ENCODE measurements around the gene CCSER1. TPM values are rescaled to one million over a fixed set of nuclear protein-coding genes. Genes with fewer than 3 reads are reported as not detected.
"Not testable (repeated sequence)": the region's sequence is repeated elsewhere in the genome, so short reads cannot be mapped to it uniquely, and the experiment has no call there.

The CCSER1 gene
- total RNA-seq, 1 donor from 2014 or later: 13.8 TPM

DNA sequence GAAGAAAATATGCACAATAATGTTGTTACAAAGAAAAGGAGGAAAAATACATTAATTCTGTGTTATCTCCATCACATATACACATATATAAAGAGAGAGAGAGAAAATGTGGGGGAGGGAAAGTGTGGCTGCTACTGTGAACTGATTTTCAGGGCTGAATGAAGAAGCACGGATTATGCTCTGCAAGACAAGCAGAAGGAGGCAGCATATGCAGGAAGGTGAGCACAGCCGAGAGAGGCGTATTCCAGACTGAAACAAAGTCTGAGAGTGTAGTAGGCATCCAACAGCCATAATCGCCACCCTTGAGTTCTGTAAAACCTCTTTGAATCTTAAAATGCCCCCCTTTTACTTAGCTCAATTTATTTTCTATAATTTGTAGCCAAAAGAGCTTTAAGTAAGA is 1094.8 kb downstream of the CCSER1 start:
- DNase-seq (no peak), ATAC-seq (ENCODE audit: poor library complexity) (no peak)
- intact Hi-C loops (cut with DNase I): no loop called here

GRCh38 chr4:91226867-91227266 is 1099.7 kb downstream of the CCSER1 start:
- ATAC-seq (ENCODE audit: poor library complexity): no peak
- DNase-seq: no peak
- intact Hi-C loops (cut with DNase I): no loop called here

DNA sequence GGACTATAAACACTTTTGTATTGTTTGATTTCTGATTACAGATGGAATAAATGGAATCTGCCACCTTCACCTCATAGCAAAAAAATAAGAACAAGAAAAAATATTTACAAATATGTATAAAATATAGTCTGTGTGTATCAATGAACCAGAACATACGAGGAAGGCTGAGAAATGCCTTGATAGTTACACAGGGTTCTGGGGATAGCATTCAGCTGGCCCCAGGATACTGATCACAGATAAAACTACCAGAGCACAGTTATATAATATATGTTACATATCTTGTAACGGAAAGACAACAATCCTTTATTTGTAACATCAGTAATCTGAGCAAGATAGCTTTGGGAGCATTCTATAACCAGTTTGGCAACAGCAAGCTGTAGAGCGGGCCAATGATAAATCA is 1101.5 kb downstream of the CCSER1 start:
- DNase-seq: no peak
- no peak for ATAC-seq (ENCODE audit: poor library complexity)
- intact Hi-C loops (cut with DNase I): no loop called here

GRCh38 chr4:91233164-91233563 is 1106.0 kb downstream of the CCSER1 start:
- no peak for ATAC-seq (ENCODE audit: poor library complexity)
- intact Hi-C loops (cut with DNase I): no loop called here
- no peak for DNase-seq

- intact Hi-C loops (cut with DNase I): no loop called here
- ATAC-seq (ENCODE audit: poor library complexity): peak; percentile 99
- DNase-seq: peak; percentile 65
These were observed 1115.9 kb downstream of the CCSER1 start for GRCh38 chr4:91243132-91243531.

DNA sequence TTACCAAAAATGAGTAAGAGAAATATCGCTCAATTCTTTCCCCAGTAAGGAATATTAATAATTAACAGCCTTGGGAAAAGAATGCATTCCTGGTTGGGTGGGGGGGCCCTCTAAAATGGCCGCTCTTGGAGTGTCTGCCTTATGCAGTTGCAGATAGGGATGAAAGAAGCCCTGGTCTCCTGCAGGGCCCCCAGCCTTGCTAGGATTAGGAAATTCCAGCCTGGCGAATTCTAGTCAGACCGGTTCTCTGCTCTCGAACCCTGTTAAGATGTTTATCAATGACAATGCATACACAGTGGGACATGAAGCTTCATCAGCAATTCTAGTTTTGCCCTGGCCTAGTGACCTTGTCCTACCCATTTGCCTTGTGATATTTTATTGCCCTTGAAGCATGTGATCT is 1128.8 kb downstream of the CCSER1 start:
- ATAC-seq (ENCODE audit: poor library complexity) (no peak), DNase-seq (no peak)
- intact Hi-C loops (cut with DNase I): no loop called here

DNA sequence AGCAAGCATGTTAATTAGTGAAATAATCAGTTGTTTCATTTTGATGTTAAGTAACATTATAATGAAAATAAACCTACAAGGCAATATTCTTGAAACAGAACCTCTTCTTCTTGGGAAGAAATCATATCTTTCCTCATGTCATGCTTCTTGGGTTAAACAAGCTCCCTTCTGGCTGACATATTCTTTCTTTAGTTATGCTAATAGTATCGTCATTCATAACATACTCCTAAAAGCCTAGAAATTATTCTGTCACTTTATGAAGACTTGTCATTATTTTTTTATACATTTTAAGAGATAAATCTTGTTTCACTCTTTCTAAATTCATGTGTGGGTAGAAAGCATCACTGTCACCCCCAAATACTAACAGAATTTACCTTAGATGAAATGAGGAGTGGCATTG is 1129.6 kb downstream of the CCSER1 start:
- no peak for DNase-seq
- intact Hi-C loops (cut with DNase I): no loop called here
- no peak for ATAC-seq (ENCODE audit: poor library complexity)

DNA sequence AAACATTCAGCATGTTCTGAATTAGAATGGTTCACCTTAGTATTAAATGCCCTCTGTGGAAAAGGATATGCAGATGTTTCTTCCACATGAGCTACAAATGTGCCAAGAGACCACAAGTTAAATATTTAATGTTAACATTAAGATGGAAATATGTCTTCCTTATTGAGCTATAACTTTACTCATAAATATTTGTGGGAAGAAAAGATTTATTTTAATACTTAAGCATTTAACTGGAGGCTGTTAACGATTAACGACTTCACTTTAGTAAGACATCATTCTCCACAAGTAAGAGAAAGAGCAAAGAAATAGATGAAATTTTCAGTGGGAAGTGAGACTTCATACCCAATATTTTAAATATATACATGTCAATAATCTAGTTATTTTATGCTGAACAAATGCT is 1130.5 kb downstream of the CCSER1 start:
- intact Hi-C loops (cut with DNase I): no loop called here
- DNase-seq (no peak), ATAC-seq (ENCODE audit: poor library complexity) (no peak)

DNA sequence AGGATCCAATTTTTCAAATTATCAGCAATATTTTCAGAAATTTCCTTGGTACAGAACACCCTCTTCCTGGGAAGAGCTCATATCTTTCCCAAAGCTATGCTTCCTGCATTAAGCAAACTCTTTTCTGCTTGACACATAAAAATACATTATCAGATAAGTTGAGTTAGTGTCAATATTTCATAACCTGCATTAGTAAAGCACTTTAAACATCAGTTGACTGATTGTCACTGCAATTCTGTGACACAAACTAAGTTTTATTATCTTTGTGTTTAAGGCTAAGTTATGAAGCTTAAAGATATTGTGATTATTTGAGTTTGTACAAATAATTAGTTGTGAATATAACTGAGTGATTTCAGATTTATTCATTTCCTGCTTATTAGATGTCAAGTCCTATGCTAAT is 1131.1 kb downstream of the CCSER1 start:
- DNase-seq (no peak), ATAC-seq (ENCODE audit: poor library complexity) (no peak)
- intact Hi-C loops (cut with DNase I): no loop called here

DNA sequence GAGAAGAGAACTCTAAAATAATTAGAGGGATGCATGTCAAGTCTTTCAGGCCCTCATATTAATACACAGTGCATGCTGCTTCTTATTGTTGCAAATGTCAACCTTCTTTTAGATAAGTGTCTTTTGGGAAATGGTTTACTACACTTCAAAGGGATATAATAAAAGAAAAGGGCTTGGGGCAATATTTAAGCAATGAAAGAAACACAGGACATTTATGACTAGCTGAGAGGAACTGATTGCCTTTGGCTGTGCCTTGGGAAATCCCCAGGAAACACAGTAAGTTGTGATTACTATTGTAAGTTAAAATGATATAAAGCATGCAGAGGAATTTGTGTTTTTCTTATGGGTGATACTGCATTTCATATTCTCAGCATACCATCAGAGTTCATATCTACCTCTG is 1140.3 kb downstream of the CCSER1 start:
- intact Hi-C loops (cut with DNase I): no loop called here
- DNase-seq (no peak), ATAC-seq (ENCODE audit: poor library complexity) (no peak)

DNA sequence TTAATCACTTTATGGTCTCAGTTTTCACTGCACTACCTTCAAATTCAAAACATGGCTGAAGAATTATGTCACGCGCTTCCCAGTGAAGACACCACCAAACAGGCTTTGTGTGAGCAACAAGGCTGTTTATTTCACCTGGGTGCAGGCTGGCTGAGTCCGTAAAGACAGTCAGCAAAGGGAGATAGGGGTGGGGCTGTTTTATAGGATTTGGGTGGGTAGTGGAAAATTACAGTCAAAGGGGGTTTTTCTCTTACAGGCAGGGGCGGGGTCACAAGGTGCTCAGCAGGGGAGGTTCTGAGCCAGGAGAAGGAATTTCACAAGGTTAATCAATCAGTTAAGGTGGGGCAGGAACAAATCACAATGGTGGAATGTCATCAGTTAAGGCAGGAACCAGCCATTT is 1141.3 kb downstream of the CCSER1 start:
- intact Hi-C loops (cut with DNase I); DNase-seq; ATAC-seq (ENCODE audit: poor library complexity): not testable (repeated sequence)

DNA sequence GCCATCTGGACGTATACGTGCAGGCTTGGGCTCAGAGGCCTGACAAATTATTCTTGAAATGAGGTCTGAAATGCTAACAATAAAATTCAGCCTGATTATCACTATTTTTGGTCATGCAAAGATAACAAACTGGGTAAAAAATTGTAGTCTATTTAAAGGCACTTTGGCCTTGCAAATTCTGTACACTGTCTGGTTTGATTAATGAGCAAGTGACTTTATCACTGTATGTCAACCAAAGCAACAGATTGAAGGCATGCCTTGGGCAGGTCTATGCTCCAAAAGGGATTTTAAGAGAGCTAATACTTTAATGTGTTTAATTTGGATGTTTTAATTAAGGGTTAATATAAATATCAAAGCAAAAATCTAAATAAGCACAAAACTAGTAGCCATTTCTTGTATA is 1141.7 kb downstream of the CCSER1 start:
- intact Hi-C loops (cut with DNase I): no loop called here
- DNase-seq (no peak), ATAC-seq (ENCODE audit: poor library complexity) (no peak)

- peak; percentile 79 for ATAC-seq (ENCODE audit: poor library complexity)
- intact Hi-C loops (cut with DNase I): no loop called here
- no peak for DNase-seq
These were observed 1152.7 kb downstream of the CCSER1 start for GRCh38 chr4:91279899-91280298.

DNA sequence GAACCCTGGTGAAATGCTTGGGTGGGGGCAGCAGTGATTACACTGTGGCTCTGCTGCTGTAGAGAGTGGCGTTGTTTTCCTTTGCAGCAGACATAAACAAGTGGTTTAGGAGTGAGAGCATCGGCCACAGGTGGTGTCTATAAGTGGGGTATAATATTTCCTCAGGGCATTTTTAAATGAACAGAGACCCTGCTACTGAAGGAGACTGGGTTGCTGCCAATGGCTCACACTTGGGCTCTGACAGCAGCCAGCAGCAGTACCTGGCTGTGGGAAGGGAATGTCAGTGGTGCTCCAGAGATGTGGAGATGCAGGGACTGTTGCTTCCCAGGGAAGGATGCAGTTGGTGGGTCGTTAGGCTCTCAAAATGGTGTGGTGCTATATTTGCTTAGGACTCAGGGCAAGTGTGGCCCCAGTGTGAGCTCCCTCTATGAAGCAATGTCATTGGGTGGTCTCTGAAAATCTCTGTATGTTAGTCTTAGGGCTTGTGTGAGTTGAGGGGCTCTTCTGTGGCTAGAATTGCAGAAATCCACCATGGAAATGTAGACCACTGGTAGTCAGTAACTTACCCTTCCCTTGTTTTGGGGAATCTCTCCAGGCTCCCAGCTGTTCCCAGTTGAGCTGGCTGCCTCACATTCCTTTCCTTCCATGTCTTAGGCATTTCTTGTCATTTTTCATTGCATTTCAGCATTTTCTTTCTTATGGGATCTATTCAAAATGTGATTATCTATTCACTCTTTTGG is 1153.5 kb downstream of the CCSER1 start:
- ATAC-seq (ENCODE audit: poor library complexity) (no peak), DNase-seq (no peak)
- intact Hi-C loops (cut with DNase I): no loop called here

- intact Hi-C loops (cut with DNase I): no loop called here
- ATAC-seq (ENCODE audit: poor library complexity) (no peak), DNase-seq (no peak)
These were observed 1155.0 kb downstream of the CCSER1 start for GRCh38 chr4:91282217-91282616.

GRCh38 chr4:91283726-91284230 is 1156.6 kb downstream of the CCSER1 start:
- ATAC-seq (ENCODE audit: poor library complexity): no peak
- DNase-seq: no peak
- intact Hi-C loops (cut with DNase I): no loop called here

DNA sequence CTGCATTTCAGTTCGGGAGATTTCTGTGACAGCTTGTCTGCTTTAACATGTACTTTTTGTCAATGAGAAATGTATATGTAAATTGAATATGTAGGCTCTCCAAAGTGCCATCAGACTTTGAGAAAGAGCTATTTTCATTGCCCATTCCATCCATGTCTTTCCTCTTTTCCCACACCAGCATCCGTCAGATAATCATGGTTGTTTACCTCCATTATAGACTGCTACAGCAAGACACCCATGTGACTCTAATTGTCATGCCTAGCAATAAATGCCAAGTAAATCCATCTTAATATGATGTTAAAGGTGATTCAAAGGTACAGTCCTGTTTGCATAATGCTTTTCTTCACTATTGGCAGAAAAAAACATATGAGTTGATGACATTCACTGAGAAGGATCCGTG is 1157.3 kb downstream of the CCSER1 start:
- DNase-seq (no peak), ATAC-seq (ENCODE audit: poor library complexity) (no peak)
- intact Hi-C loops (cut with DNase I): no loop called here

- intact Hi-C loops (cut with DNase I): no loop called here
- DNase-seq (no peak), ATAC-seq (ENCODE audit: poor library complexity) (no peak)
These were observed 1158.3 kb downstream of the CCSER1 start for GRCh38 chr4:91285487-91285886.

DNA sequence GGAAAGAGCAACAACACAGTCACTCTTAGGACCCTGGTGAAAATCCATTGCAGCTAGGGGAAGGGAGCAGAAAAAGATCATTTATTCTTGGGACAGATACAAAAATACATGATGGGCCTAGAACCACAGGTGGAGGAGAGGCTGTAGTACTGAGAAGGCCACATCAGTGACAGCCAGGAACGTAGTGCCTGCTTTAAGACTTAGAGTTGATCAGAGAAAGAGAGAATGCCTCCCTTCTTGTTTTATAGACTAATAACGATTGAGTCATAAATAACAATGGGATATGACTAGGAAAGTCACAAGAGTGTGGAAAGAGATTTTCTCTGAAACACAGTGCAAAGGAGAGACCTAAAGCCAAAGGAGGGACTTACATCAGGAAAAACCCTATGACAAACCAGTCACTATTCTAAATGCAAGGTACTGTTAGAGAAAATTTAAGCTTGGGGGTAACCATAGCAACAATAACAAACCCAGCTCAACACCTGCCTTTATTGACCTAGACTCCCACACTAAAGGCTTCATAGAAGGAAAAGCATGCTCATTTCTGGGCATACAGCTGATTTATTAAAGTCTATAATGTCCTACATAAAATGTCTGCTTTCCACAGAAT is 1161.6 kb downstream of the CCSER1 start:
- no peak for DNase-seq
- ATAC-seq (ENCODE audit: poor library complexity): no peak
- intact Hi-C loops (cut with DNase I): no loop called here

GRCh38 chr4:91298156-91298700 is 1171.0 kb downstream of the CCSER1 start:
- ATAC-seq (ENCODE audit: poor library complexity) (no peak), DNase-seq (no peak)
- intact Hi-C loops (cut with DNase I): no loop called here

Data from Right ventricle myocardium superior (tissue), 1 donor.